Activated T-cell treated with anti-CD3 and anti-CD28 coated beads, Interleukin-2, amount 50 U/mL, for 4 hours (primary cell): ENCODE measurements around the gene SOS2. TPM values are rescaled to one million over a fixed set of nuclear protein-coding genes. Genes with fewer than 3 reads are reported as not detected.
"Not testable (repeated sequence)": the region's sequence is repeated elsewhere in the genome, so short reads cannot be mapped to it uniquely, and the experiment has no call there.

ENCODE experiments used
- ATAC-seq, 2 donors: fragments of 200-7000 bp; cut with Tn5 transposase; one replicate each; pipeline ENCODE4 v1.10.0; 2021
- DNase-seq: peaks from one replicate; pipeline ENCODE4 v3.0.0-alpha.2; 2020
- H3K27me3 Mint-ChIP-seq: one replicate; pipeline ENCODE4 v1.8.0; 2021; ENCODE audit warnings: low read depth, mixed read lengths
- H3K36me3 Mint-ChIP-seq: one replicate; pipeline ENCODE4 v1.8.0; 2022; ENCODE audit warnings: mixed read lengths; ENCODE audit not compliant: insufficient read depth
- H3K4me1 Mint-ChIP-seq: one replicate; pipeline ENCODE4 v1.8.0; 2021; ENCODE audit warnings: low read depth, mixed read lengths
- H3K4me3 Mint-ChIP-seq: one replicate; pipeline ENCODE4 v1.8.0; 2021; ENCODE audit warnings: mild to moderate bottlenecking, moderate library complexity, mixed read lengths
- H3K9me3 Mint-ChIP-seq: one replicate; pipeline ENCODE4 v1.8.0; 2021; ENCODE audit warnings: mixed read lengths
- total RNA-seq, 3 donors: library from RNA; stranded (reverse); gene quantifications; one replicate each; pipeline ENCODE4 v1.2.1, GENCODE V29; 2021

The SOS2 gene
- total RNA-seq, 3 donors from 2014 or later = 6.6 to 11.2 (median 8.3) TPM

DNA sequence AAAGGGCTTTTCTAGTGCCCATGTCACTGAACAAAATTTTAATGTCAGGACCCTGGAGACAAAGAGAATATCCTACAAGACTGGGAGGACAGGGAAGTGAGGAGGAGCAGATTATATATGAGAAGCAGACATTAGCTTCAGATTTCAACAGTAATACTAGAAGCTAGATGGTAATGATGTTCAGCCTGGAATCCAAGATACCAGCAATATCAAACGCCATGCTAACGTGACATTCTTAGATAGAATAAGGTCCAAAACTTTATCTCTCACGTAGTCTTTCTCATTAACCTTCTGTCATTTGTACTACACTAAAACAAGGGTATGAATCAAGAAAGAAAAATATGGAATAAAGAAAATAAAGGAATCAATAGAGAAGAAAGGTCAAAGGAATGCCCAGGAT is 18.7 kb downstream of the SOS2 start:
- DNase-seq (no peak), ATAC-seq (no peak)
- Mint-ChIP-seq H3K27me3 (no peaks in the 10 kb centered on the region), H3K9me3 (no peaks in the 10 kb centered on the region), H3K36me3 (peaks cover 9% of the 10 kb centered on the region), H3K4me3 (no peak overlapping the region), H3K4me1 (peaks cover 15% of the 10 kb centered on the region)

DNA sequence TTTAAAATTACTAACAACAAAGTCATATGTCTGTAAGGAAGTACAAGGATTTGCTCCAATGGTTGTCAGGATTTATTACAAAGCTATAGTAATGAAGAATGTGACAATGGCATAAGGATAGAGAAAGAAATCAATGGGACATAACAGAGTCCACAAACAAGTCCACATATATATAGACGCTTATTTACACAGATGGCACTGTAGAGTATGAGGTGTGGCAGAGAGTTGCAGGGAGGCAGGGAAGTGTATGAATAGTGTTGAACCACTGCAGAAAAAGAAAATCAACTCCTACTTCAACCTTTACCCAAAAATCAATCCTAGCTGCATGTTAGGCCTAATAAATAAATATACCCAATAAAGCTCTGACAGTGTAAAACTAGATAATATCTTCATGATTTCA is 21.3 kb downstream of the SOS2 start:
- Mint-ChIP-seq H3K4me1 (peaks cover 11% of the 10 kb centered on the region), H3K36me3 (peaks cover 8% of the 10 kb centered on the region), H3K4me3 (no peak overlapping the region), H3K27me3 (no peaks in the 10 kb centered on the region), H3K9me3 (no peaks in the 10 kb centered on the region)
- ATAC-seq (no peak), DNase-seq (no peak)

DNA sequence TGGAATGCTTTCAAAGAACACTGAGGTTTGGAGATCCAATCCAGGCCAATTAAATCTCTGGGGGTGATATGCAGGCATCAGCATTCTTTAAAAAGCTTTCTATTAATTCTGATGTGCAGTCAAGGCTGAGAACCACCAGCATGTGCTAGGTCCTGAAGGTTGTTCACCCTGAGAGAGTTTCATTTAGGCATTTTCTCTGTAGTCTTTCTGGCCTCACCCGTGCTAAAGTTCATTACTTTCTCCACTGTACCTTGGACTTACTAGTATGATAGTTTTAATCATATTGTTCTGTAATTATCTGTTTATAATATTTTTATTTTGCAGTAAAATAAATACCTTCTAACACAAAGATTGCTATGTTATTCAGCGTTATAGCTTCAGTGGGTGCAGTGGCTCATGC is 32.9 kb downstream of the SOS2 start:
- H3K9me3 Mint-ChIP-seq = no peaks in the 10 kb centered on the region
- DNase-seq = no peak
- H3K27me3 Mint-ChIP-seq = no peaks in the 10 kb centered on the region
- peaks cover 8% of the 10 kb centered on the region for H3K36me3 Mint-ChIP-seq
- no peaks in the 10 kb centered on the region for H3K4me1 Mint-ChIP-seq
- no peak overlapping the region for H3K4me3 Mint-ChIP-seq
- no peak for ATAC-seq

DNA sequence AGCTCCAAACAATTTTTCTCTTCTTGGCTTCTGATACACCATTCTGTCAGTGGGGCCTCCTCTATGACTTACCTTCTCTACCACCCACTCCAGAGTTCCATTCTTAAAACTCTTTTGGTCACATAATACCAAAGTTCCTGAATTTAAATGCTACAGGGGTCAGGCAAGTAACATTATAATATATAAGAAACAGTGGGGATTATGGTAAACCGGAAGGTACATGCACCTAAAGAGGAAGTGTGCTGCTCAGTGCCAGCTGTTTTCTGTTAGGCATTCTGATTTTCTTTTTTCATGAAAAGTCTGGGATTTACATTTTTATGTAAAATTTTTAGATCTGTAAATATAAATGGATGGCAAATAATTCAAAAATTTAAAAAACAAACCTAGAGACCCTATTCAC is 39.9 kb downstream of the SOS2 start:
- DNase-seq (no peak), ATAC-seq (no peak)
- no peaks in the 10 kb centered on the region for H3K9me3 Mint-ChIP-seq
- H3K4me1 Mint-ChIP-seq = peaks cover 2% of the 10 kb centered on the region
- H3K4me3 Mint-ChIP-seq = no peak overlapping the region
- peaks cover 15% of the 10 kb centered on the region for H3K36me3 Mint-ChIP-seq
- H3K27me3 Mint-ChIP-seq = no peaks in the 10 kb centered on the region

DNA sequence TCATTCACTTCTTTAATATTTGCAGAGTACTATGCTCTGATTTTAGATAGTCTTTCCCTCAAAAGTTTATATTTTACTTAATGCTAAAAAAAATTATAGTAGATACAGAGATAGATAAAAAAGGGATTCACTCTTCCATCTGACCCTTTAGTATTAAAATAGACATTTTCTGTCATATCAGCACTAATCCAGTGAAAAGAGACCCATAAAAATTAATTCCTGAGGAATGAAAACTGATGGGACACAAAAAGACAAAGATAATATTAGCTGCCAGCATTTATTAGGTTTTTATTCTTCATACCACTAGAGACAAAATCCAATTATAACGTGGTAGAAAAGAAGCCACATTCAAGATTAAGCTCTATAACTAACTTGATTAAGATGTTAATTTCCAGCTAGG is 45.3 kb downstream of the SOS2 start:
- H3K4me3 Mint-ChIP-seq = no peak overlapping the region
- H3K9me3 Mint-ChIP-seq = no peaks in the 10 kb centered on the region
- H3K27me3 Mint-ChIP-seq = no peaks in the 10 kb centered on the region
- ATAC-seq (no peak), DNase-seq (no peak)
- peaks cover 22% of the 10 kb centered on the region for H3K36me3 Mint-ChIP-seq
- peaks cover 2% of the 10 kb centered on the region for H3K4me1 Mint-ChIP-seq

DNA sequence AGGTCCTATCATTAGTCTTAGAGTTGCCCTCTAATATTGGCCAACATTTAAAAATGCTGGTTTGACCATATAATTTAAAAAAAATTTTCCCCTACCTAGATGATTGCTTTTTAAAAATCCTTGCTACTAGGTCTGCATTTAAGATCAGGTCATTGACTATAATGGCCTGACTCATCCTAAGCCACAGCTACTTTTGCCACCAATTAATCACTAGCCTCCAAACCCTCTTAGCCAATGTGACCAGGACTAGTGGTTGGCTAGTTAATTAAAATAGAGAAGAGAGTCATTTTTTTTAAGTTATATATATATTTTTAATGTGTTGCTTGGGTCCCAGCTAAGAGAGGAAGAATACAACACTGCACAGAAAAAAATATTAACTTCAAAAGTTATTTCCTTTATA is 57.5 kb downstream of the SOS2 start:
- H3K9me3 Mint-ChIP-seq = no peaks in the 10 kb centered on the region
- no peaks in the 10 kb centered on the region for H3K4me1 Mint-ChIP-seq
- no peaks in the 10 kb centered on the region for H3K27me3 Mint-ChIP-seq
- H3K4me3 Mint-ChIP-seq = no peak overlapping the region
- ATAC-seq (no peak), DNase-seq (no peak)
- H3K36me3 Mint-ChIP-seq = peaks cover 13% of the 10 kb centered on the region

DNA sequence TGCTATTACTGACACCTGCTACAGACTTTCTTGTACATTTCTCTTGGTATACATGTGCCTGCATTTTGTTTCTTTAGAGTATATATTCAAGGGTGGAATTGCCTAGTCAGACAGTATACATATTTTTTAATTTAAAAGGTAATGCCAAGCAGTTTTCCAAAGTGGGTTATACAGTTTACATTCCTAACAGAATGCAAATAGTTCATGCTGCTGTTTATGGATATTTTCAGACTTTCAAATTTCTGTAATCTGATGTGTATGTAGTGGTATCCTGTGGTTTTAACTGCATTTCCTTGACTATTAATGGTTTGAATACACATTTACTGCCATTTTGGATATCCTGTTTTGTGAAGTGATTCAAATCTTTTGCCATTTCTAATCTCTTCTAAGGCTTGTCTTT is 59.5 kb downstream of the SOS2 start:
- H3K4me3 Mint-ChIP-seq = no peak overlapping the region
- H3K36me3 Mint-ChIP-seq = peaks cover 2% of the 10 kb centered on the region
- DNase-seq (no peak), ATAC-seq (no peak)
- H3K9me3 Mint-ChIP-seq = no peaks in the 10 kb centered on the region
- no peaks in the 10 kb centered on the region for H3K27me3 Mint-ChIP-seq
- H3K4me1 Mint-ChIP-seq = no peaks in the 10 kb centered on the region

DNA sequence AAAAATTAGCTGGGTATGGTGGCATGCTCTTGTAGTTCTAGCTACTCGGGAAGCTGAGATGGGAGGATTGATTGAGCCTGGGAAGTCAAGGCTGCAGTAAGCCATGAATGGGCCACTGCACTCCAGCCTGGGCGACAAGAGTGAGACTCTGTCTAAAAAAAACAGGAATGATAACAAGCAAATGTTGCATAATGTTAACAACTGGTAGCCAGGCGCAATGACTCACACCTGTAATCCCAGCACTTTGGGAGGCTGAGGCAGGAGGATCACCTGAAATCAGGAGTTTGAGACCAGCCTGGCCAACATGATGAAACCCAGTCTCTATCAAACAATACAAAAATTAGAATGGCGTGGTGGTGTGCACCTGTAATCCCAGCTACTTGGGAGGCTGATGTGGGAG is 64.0 kb downstream of the SOS2 start:
- not testable (repeated sequence) for ATAC-seq, H3K27me3 Mint-ChIP-seq, H3K4me3 Mint-ChIP-seq, H3K36me3 Mint-ChIP-seq, H3K4me1 Mint-ChIP-seq, H3K9me3 Mint-ChIP-seq, DNase-seq

DNA sequence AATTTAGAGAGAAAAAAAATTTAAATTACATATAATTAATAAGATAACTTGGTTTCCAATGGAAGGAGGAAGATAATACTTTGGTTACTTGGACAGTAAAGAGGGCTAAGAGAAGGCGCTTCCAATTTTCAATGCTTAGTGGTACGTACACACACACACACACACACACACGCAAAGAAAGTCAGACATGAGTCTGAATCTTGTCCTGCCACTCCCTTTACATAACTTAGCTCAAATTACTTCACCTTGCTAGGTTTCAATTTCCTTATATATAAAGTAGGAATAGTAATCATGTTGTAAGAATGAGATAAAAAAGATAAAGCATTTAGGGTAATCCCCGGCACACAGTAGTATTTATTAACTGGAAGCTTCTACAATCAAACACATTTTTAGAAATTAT is 75.3 kb downstream of the SOS2 start:
- ATAC-seq = no peak
- Mint-ChIP-seq H3K4me3 (no peak overlapping the region), H3K27me3 (no peaks in the 10 kb centered on the region), H3K36me3 (peaks cover 15% of the 10 kb centered on the region), H3K4me1 (no peaks in the 10 kb centered on the region), H3K9me3 (no peaks in the 10 kb centered on the region)
- DNase-seq = no peak

DNA sequence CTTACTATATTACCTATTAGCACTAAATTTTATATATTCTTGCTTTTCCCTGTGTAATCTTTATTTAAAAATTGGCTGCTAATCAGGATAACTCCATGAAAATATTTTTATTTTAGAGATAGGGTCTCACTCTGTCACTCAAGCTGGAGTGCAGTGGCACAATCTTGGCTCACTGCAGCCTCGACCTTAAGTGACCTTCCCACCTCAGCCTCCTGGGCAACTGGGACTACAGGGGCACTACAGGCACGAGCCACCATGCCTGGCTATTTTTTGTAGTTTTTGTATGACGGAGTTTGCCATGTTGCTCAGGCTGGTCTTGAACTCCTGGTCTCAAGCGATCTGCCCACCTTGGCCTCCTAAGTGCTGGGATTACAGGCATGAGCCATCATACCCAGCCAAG is 82.6 kb downstream of the SOS2 start:
- Mint-ChIP-seq H3K4me3 (no peak overlapping the region), H3K36me3 (peaks cover 24% of the 10 kb centered on the region), H3K9me3 (no peaks in the 10 kb centered on the region), H3K27me3 (no peaks in the 10 kb centered on the region), H3K4me1 (no peaks in the 10 kb centered on the region)
- ATAC-seq (no peak), DNase-seq (no peak)

DNA sequence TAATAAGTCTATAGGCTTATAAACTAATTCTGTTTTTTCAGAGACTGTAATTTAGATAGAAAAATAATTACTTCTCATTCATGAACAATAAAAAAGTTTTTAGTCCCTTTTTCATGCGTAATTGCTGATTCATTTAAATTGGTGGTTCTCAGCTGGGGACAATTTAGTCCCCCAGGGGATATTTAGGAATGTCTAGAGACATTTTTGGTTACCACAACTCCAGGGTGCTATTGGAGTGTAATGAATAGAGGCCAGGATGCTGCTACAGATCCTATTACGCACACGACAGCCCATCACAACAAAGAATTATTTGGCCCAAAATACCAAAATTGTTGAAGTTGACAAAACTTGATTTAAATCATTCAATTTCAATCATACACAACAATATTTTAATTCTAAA is 92.2 kb downstream of the SOS2 start:
- Mint-ChIP-seq H3K9me3 (no peaks in the 10 kb centered on the region), H3K4me3 (no peak overlapping the region), H3K27me3 (no peaks in the 10 kb centered on the region), H3K36me3 (peaks cover 4% of the 10 kb centered on the region), H3K4me1 (no peaks in the 10 kb centered on the region)
- ATAC-seq (no peak), DNase-seq (no peak)

DNA sequence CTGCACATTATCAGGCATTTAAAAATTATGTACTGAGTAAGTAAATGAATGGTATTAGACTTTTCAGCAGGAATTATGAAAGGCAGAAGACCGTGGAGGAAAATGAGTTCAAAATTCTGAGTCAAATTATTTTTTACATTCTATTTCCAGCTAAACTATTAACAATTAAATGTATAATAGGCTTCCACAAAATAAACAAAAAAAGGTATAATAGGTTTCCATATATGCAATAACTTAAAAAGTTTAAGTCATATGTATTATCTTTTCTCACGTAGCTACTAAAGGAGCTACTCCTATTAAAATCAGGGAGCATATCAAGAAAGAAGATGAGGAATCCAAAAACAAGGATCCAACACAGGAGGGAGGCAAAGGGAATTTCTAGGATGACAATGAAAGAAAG is 103.6 kb downstream of the SOS2 start:
- Mint-ChIP-seq H3K27me3 (no peaks in the 10 kb centered on the region), H3K4me1 (no peaks in the 10 kb centered on the region), H3K4me3 (no peak overlapping the region), H3K36me3 (peaks cover 37% of the 10 kb centered on the region), H3K9me3 (no peaks in the 10 kb centered on the region)
- ATAC-seq = no peak
- no peak for DNase-seq

DNA sequence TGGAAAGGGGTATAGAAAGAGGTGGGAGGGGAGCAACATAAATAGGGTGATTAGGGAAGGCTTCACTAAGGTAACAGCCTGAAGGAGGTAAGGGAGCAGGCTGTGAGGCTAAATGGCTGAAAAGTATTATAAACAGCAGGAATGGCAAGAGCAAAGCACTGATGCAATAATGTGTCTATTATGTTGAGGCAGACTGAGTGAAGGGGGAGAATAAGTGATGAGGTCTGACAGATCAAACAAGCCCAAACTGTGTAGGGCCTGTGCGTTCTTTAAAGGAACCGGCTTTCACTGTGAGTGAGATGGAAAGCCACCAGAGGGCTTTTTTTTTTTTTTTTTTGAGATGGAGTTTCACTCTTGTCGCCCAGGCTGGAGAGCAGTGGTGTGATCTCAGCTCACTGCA is 108.3 kb downstream of the SOS2 start:
- no peak overlapping the region for H3K4me3 Mint-ChIP-seq
- no peak for ATAC-seq

DNA sequence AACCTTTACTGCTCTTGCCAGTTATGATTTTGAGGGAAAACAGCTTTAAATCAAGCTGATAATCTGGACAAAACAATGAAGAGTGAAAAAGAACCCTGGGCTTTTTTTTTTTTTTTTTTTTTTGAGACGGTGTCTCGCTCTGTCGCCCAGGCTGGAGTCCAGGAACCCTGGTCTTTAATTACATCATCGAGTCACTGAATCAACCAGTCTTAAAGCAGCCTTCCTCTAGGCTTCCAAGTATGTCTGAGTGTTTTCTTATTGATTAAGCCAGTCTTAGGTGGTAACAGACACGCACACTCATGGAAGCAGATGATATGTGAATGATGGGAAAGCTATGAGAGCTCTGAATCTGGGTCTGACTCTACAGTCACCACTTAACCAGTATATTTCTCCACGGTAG is 109.1 kb downstream of the SOS2 start:
- Mint-ChIP-seq H3K27me3 (no peaks in the 10 kb centered on the region), H3K9me3 (no peaks in the 10 kb centered on the region), H3K36me3 (peaks cover 19% of the 10 kb centered on the region), H3K4me1 (no peaks in the 10 kb centered on the region), H3K4me3 (no peak overlapping the region)
- DNase-seq (no peak), ATAC-seq (no peak)

More for the DNA sequence above, 108.3 kb downstream of the SOS2 start:
- H3K9me3 Mint-ChIP-seq = no peaks in the 10 kb centered on the region
- H3K4me1 Mint-ChIP-seq = no peaks in the 10 kb centered on the region
- DNase-seq = no peak
- peaks cover 22% of the 10 kb centered on the region for H3K36me3 Mint-ChIP-seq
- no peaks in the 10 kb centered on the region for H3K27me3 Mint-ChIP-seq

DNA sequence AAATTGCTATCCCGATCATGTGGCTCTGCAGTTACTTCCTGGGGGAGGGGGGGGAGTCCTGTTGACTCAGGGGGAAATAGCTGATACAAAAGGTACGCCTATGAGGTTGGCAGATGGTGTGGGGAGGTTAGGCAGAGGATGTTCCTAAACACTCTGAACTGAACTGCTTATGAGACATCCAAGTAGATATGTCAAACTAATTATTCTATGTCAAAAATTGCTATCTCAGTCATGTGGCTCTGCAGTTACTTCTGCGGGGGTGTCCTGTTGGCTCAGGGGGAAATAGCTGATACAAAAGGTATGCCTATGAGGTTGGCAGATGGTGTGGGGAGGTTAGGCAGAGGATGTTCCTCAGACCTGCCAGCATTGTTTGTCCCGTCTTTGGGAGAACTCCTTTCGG is 109.9 kb downstream of the SOS2 start:
- Mint-ChIP-seq H3K4me1 (peaks cover 6% of the 10 kb centered on the region), H3K9me3 (no peaks in the 10 kb centered on the region)

DNA sequence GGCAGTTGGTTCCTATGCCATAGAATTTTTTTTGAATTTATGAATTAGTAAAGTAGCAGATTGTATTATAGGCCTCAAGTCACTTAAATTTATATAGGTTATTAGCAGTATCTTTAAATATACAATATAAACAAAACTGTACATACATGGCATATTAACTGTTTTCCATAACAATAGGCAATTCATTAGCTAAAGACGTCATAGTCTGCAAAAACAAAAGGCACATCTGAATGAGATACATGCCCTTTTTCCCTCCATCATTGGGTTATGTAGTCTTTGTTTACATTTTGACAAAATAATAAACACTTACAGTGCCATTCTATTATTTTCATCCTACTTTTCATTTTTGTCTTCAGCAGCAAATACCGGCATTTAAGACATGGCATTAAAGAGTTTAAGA is 113.9 kb downstream of the SOS2 start:
- DNase-seq (no peak), ATAC-seq (no peak)
- no peak overlapping the region for H3K4me3 Mint-ChIP-seq
- H3K36me3 Mint-ChIP-seq = peaks cover 19% of the 10 kb centered on the region
- H3K9me3 Mint-ChIP-seq = no peaks in the 10 kb centered on the region
- no peaks in the 10 kb centered on the region for H3K27me3 Mint-ChIP-seq
- peaks cover 31% of the 10 kb centered on the region for H3K4me1 Mint-ChIP-seq

More for the DNA sequence above, 109.9 kb downstream of the SOS2 start:
- DNase-seq (no peak), ATAC-seq (no peak)
- no peak overlapping the region for H3K4me3 Mint-ChIP-seq
- H3K36me3 Mint-ChIP-seq = peaks cover 18% of the 10 kb centered on the region
- no peaks in the 10 kb centered on the region for H3K27me3 Mint-ChIP-seq
